Medulla oblongata (tissue), 1 donor: Measurements from ENCODE around the gene LYSMD3.
A peak's percentile ranks its signal among the peaks of the same experiment; 100 is the strongest.

Experiments used
- DNase-seq: peaks from one replicate; pipeline ENCODE4 v3.0.0-alpha.2; 2015; ENCODE audit errors: extremely low spot score

The LYSMD3 gene

GRCh38 chr5:90479611-90480385 lies 49.6 kb downstream of the LYSMD3 start:
- DNase-seq: no peak

- DNase-seq: peak; percentile 49
Observed at GRCh38 chr5:90477621-90478215, 51.7 kb downstream of the LYSMD3 start.

DNA sequence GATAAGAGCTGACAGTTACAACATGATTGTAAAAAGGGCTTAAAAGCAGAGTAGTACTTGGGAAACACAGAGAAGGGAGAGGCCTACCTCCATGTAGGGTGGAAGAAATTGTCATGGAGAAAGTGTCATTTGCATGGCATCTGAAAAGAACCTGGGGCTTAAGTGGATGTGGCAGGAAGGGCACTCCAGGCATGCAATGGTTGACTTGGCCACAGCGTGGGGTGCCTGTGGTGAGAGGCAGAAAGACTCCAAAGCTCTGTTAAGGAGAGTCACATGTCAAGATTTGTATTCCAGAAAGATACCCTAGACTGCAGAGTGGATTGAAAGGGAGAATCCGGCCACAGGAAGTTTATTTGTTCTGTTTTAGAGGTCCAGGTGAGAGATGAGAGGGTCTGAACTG lies 52.3 kb downstream of the LYSMD3 start:
- peak; percentile 33 for DNase-seq

- DNase-seq: peak; percentile 16
Observed at GRCh38 chr5:90476391-90476790, 53.0 kb downstream of the LYSMD3 start.

DNA sequence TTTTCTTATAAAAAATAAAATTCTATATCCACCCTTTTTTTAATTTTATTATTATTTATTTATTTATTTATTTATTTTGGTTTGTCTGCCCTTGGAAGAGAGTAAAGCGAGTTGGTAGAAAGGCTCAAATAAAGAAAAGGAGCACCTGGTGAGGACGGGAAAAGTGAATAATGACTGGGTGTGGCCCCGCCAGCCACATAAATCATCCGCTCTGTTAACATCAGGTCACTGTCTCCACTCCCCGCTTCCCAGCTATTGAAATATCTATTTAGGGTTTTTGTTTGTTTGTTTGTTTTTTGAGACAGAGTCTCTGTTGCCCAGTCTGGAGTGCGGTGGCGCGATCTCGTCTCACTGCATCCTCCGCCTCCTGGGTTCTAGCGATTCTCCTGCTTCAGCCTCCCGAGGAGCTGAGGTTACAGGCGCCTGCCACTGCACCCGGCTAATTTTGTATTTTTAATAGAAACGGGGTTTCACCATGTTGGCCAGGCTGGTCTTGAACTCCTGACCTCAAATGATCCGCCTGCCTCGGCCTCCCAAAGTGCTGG lies 53.9 kb downstream of the LYSMD3 start:
- no peak for DNase-seq

DNA sequence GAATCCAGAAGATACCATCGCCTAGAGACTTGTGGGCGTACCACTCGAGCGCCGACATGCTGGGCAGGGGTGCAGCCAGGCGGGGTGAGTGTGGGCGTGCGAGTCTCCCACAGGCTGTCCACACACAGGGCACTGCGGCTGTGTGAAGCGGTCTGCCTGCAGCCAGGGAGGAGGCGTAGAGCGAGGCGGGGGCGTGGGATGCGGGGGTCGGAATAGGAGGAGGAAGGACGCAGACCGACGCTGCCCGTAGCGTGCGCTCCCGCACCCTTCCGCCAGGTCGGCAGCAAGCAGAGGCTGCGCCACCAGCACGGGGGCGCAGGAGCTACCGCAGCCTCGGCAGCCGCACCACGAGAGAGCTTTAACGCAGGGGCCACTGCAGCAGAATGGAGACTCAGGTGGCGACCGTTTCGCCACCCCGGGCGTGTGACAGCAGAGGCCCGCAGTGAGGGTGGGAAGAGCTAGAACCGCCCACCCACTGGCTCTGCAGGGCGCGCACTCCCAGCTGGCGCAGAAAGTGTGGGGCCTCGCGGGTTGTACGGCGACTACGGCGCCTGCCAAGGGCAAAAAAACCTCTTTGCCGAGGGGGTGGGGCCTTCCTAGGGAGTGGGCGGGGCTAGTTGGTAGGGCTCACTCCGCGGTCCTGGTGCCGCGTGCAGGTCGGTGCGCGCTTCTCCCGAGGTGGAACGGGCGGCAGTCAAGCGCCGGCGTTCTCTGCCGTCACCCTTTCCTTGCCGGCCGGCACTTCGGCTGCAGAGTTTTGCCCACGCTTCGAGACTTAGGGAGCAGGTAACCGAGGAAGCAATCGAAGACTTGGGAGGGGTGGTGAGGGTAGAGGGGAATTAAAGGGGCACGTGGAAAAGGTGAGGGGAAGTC lies 54.9 kb downstream of the LYSMD3 start, which contains the start of the genes MBLAC2 and POLR3G:
Gene MBLAC2 (minus strand): TSS at position 537 of the 873 bp plus-strand sequence. CDS start 479 bp downstream, at position 58.
Gene POLR3G (plus strand): TSS at position 630 of the 873 bp plus-strand sequence. CDS start 10,704 bp downstream, outside the sequence.
- DNase-seq: peak; percentile 92

GRCh38 chr5:90473396-90474234 lies 55.8 kb downstream of the LYSMD3 start:
- DNase-seq: peak; percentile 27

DNA sequence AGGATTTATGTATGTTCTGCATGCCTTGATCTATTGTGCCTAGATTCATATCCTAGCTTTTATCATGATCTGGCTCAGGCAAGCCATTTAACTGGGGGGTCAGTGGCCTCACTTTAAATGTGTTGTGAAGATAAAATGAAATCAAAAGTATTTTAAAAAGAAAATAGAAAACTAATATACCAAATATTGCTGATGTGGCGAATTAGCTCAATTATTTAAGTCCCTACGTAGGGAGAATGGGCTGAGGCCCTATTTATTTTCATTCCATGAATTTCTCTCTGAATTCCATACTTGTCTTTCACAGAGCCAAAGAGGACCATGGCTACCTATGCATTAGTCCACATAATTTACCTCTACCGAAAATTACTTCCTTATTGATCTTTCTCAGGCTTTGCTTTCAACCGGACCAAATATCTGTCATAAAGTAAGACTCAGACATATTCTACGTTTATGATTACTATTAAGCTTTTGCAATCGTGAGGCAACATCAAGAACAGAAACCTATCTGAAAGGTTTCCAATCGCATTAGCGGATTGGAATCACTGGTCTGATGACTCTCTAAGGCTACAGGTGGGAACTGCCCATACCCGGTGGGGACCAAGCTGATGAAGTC lies 56.5 kb downstream of the LYSMD3 start:
- DNase-seq: no peak
